Kidney capillary endothelial cell (primary cell): Measurements from ENCODE around the gene PRKCB.
"Not testable (repeated sequence)": the region's sequence is repeated elsewhere in the genome, so short reads cannot be mapped to it uniquely, and the experiment has no call there.

Experiments used
- DNase-seq: peaks from one replicate; pipeline ENCODE4 v3.0.0-alpha.2; 2018; ENCODE audit warnings: low spot score

The PRKCB gene

DNA sequence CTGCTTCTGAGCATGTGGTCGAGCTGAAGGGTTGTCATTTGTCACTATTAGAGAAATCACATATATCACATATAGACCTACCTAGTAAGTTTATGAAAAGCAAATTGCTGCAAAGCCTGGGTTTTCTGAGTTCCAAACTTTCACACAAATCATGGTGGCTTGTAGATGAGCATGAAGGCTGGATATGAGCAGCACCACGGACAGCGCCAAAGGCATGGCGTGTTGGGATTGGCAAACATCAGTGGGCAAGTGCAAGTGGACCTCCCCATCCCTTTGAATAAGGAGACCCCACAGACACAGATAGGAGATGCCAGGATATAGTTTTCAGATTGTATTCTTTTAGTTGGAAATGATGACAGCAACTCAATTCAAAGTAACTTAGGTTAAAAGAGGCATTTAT lies 342.7 kb downstream of the PRKCB start:
- peak; percentile 0 for DNase-seq

DNA sequence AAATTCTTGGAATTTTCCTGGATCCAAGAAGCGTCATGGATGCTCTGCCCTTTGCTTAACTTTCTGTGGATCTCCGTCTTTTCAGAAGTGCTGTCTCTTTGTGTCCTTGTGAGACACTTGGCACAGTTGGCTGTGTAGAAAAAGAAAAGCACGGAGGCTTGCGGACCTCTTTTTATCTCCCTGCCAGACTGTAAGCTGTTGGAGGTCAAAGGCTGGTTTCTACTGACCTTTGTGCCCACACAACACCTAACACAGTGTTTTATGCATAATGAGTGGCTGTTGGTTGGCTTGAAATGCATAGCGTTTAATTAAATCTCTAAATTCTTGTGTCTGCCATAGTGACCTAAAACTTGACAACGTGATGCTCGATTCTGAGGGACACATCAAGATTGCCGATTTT lies 344.7 kb downstream of the PRKCB start:
- no peak for DNase-seq

DNA sequence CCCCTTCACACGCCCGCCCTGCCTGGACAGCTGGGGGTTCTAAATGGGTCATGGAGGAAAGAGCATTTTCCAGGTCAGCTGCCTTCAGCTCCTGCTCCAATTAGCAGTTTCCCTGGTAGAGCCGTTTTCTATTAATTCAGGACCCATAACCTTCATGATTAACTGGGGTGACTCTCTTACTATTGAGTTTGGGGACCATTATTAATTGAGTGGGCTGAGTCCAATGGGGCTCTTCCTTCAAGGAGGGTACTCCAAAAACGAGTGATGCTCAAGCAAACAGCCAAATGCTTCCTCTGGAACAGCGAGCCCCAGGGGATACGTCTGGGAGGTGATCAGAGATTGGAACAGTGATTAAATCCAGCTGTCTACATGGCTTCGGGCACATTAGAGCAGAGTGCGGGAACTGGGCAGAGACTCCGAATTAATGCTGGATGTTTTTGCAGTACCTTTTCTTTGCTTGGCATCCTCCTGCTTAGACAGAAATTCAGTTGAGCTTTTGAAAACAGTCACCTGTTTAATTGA lies 352.3 kb downstream of the PRKCB start:
- no peak for DNase-seq

DNA sequence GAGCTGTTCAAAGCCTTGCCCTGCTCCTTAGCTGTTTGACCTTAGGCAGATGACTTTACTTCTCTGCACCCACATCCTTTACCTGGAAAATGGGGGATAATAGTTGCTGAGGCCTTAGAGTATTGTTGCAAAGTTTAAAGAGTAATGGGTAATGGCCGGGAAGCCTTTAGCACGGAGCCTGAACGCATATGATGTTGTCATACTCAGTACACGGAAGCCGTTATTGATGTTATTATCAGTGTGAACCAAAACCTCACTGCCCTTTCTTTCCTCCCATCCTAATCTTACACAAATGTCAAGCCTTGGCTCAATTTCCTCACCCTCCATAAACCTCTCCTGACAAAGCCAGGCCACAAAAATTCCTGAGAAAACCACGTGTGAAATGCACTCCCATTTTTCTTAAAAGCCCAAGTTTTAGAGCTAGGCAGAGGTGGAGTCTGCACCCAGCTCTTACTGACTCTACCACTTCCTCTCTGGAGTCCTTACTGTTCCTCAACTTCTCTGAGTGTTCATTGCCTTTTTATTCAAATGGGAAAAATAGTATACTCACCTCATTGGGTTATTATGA lies 353.1 kb downstream of the PRKCB start:
- no peak for DNase-seq

DNA sequence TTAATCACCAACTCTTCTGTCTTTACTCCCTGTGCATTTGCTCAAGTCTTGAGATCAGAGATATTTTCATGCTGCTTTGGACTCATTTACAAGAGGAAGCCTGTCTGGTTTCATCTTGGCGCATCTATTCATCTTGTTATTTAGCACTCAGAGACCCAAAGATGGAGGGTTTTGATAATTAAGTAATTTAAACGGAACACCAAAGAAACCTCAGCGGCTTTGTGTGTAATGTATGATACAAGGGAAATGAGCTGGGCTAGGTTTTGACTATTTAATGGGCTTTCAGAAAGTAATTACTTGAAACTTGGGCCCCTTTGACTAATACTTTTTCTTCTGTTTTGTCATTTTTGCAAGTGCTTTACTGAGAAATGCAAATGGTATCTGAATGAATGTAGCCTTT lies 354.2 kb downstream of the PRKCB start:
- DNase-seq, result no peak

DNA sequence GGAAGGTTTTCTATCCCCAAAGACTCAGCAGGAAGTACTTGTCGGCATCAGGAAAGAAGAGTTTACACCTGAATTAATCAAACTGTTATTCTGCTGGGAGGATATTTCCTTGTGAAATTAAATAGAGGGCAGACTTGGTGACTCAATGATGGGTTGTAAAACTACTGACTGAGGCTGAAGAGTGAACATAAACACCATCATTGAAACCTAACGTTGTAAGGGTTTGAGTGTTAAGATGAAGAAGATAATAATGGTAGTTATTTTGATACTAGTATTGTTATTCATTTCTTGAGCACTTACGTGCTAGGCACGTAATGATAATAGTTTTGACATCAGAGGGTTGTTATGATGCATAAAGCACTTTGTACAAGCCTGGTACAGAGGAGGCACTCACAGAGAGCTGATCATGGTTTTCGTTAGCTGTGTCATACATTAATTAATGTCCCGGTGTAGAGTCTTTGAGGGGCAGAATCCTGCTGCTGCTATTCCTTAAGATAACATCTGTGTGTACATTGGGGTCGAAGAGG lies 356.2 kb downstream of the PRKCB start:
- DNase-seq, result no peak

DNA sequence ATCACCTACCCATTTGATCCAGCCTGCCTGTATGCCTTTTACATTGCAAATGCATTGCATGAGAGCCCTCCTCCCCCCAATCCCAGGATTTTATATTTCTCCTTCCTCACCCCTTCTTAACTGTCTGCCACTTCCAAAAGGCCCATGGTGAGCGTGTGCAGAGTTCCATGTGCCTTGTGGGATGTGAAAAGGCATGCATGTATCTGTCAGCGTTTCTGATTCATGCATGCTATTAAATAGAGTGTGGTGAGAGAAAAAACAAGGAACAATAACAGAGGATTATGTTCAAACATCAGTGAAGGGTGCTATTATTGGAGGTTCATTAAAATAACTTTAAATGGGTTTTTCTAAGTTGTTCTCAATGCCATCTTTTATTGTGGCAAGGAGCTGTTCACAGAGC lies 359.4 kb downstream of the PRKCB start:
- DNase-seq, result no peak

DNA sequence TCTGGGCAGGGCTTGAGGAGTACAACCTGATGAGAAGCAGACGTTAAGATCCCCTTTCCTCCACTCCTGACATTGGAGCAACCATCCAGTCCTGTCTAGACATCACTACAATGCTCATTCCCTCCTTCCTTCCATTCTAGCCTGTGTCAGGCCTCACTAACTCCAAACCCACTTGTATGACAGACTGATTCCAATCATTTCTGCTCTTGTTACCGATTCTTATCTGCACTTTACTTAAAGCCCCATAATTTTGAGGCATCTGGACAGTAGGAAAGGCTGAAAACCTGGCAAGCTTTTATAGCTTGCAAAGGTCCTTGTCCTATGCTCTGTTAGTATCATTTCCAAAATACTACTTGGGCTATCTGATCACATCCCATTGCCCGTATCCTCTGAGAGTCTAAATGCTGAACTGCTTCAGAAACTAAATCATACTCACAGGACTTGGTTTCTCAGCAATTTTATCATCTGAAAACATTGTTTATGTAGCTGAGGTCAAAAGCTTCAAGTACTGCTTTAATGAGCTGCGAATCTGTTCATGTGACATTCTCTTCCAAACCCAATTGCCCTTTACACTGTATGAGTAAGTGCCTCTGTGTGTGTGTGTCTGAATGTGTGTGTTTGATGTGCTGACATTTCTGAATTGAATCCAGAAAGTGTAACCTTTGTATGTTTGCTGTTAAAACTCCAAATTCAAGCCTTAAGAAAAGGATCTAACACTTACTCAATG lies 363.2 kb downstream of the PRKCB start:
- DNase-seq, result no peak

DNA sequence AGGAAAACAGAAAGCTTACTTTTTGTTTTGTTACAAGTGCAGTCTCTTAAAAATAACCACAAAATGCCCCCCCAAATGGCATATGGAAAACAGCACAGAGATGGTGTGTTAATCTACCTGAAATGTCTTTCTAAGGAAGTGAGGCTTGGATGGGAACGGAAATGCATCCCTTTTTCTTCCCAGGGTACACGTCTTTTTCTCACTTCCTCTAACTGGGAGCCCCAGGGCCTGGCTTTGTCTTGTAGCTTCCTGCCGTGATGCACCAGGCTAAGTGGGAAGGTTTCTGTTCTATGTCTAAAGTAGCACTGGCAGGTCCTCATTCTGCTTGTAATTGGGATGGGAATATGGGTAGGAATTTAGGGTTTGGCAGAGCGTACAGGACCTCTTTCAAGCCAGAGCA lies 367.9 kb downstream of the PRKCB start:
- DNase-seq, result no peak

DNA sequence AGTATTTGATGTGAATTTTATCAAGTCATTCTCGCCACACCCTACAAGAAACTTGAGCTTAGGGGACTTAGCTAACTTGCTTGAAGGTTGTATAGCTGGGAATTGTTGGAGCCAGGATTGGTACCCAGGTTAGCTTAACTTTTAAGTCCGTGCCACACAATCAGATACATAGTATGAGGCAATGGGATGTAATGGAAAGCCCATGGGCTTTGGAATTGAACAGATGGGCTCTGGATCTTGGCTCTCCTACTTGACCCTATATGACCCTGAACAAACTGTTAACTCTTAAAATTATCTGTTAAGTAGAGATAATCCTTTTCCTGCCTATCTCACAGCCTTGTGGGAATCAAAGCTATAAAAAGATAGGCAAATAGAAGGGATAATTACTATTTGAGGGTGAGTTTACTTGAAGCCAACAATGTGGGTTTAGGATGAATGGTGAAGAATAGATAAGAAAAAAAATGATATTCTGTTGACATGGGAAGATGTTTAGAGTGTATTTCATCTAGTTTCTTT lies 368.4 kb downstream of the PRKCB start:
- DNase-seq, result no peak

DNA sequence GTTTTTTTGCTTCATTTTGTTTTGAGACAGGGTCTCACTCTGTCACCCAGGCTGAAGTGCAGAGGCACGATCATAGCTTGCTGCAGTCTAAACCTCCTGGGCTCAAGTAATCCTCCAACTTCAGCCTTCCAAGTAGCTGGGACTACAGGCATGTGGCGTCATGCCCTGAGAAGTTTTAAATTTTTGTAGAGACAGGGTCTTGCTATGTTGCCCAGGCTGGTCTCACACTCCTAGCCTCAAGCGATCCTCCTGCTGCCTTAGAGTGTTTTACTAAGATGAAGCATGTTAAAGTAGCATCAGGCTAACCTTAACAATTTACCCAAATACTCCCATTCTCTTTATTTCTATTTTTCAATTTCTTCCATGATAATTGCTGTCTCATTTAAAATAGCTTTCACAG lies 371.1 kb downstream of the PRKCB start:
- no peak for DNase-seq

DNA sequence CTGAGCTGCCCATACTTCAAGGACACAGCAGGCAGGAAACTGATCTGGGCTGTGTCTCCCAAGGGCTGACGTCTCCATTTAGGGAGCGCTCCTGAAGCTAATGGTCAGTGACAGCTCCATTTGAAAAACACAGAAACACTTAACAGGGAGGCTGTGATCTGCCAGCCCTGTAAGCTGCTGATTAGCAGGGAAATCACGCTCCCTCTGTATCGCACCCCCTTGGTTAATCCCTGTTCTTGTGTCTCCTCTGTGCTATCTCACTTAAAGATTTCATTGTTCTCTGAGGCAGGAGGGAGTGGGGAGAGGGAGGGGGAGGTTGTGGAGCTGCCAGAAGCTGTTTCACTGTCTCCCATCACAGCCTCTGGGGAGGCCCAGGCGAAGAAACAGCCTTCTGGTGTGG lies 372.9 kb downstream of the PRKCB start:
- no peak for DNase-seq

DNA sequence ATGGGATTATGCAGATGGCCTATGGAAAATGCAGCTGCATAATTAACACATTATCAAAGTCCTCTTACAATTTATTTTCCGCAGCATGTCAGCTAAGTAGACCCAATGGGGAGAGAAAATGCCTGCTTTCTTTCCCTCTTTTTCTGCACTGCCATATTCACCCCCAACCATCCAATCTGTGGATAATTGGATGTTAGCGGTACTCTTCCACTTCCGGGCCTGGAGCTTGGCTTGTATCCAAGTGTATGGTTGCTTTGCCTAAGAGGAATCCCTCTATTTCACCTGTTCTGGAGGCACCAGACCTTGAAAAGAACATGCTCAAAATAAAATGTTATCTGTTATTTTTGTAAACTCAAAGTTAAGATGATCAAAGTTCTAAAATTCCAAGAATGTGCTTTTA lies 379.2 kb downstream of the PRKCB start:
- DNase-seq, result no peak

DNA sequence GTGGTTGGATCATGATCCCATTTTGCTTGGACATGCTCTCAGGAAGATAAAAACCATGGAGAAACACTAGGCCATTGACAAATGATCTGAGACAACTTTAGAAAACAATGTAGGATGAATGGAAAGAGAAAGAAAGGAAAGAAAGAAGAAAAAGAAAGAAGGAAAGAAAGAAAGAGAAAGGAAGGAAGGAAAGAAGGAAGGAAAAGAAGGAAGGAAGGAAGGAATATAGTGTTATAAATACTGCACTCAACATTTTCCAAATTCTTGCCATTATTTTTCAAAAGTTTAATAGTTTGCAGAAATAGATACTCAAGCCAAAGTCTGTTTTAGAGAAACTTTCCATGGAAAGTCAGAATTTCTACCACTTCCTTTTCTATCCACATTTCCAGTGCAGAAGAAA lies 381.2 kb downstream of the PRKCB start:
- DNase-seq, result no peak

DNA sequence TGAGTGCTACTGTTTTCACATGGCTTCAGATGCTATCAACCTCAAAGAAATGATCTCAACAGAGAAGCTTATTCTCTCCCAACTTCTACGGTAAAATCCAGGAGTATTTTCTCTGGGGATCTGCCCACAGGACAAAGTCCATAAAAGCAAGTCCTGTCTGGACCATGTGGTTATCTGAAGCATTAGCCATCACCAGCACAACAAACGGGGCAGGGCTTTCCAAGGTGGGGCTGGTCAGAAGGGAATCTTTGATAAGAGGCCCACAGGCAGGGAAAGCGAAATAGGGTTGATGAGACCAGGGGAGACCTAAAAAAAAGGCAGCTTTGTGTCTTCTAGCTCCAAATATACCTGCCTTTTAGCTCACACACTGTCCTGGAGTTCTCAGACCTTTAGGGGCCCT lies 381.7 kb downstream of the PRKCB start:
- DNase-seq, result no peak

DNA sequence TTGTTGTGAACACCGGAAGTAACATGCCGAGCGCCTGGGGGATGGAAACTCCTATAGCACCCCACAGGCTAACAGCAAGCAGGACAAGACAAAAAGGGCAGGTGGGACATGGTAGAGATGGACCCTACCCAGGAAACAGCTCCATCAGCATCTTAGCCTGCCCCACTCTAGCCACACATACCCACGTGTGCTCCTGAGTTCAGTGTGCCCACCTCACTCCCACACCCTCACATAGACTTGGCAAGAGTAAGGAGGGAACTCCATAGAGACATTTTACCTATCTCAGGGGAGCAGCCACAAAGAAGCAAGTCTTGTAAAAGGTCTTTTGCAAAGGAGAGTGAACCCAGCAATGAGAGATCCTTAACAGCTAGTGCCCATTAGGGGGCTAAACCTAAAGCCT lies 382.5 kb downstream of the PRKCB start:
- no peak for DNase-seq

DNA sequence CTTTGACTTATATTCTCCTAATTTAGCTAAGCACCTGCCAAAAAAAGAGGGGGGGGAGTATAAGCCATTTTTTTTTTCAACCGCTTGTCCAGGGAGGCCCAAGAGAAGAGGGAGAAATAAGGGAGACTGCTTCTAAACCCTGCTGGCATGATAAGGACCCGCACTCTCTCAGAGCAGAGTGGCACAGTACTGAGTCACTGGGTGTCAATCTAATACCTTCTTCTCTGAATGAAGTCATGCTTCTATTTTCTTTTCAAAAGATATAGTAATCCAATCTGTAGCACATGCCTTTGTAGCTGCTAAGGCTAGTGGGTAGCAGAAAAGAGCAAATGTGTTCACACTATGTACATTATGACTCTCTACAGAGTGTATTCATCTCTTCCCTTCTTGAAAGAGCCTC lies 385.4 kb downstream of the PRKCB start:
- DNase-seq, result no peak

DNA sequence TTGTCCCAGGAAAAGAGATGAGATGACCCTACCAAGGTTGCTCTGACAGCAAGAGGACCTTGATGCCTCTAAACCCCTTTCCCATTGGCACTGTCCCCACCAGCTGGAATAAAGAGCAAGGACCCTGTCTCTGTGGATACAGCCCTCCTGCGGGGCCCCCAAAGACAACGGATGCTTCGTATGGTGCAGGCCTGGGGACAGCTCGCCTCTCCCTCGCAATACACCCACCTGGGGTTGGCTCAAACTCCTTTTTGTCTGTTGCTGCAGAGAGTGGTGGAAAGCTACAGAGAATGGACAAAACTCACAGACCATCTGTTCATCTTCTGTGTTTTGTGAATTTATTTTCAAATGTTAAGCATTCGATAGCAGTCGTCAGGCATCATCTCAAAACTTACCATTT lies 392.7 kb downstream of the PRKCB start:
- no peak for DNase-seq

DNA sequence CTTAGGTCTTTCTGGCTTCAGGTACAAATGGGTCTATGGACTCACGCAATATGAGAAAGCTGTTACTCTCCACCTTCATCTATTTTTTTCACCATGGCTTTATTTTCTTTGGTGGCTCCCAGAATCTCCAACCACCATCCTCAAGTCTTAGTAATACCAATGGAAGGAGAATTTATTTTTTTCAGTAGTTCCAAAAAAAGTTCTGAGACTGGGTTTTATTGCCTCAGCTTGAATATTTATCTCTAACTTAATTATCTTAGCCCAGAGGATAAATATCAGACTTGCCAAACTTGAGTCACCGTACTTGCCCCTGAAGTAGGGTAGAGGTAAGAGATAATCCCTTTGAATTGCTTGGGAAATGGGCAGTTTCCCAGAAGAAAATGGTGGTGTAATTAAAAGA lies 397.2 kb downstream of the PRKCB start:
- DNase-seq, result no peak

DNA sequence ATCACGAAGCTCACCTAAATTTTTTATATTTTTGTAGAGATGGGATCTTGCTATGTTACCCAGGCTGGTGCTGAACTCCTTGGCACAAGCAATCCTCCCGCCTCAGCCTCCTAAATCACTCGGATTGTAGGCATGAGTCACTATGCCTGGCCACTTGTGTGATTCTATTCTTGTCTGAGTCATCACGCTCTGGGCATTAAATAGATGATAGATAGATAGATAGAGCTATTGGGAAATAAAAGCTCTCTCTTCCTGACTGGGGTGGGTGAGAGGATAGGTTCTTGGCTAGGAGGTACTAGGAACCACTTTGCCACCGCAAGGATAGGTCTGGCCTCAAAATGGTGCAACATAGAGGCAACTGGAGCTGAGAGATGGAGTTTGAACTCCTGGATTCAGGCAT lies 399.0 kb downstream of the PRKCB start:
- DNase-seq, result no peak

DNA sequence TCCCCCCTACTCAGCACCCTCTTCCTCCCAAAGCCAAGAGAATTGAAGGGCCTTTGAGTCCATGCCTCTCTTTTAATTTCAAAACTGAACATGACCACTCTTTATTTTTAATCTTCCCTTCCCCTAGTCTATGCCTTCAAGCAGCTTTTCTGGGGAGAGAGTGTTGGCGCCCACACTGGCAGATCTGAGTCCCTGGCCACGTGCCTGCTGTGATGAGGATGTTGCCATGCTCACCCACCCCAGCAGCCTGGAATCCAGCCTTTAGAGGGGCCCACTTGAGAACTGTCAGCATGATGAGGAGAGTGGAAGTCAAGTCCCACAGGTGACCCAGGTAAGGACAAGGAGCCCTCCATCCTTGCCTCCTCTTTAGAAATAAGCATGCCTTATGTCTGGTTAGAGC lies 400.0 kb downstream of the PRKCB start:
- DNase-seq, result no peak

DNA sequence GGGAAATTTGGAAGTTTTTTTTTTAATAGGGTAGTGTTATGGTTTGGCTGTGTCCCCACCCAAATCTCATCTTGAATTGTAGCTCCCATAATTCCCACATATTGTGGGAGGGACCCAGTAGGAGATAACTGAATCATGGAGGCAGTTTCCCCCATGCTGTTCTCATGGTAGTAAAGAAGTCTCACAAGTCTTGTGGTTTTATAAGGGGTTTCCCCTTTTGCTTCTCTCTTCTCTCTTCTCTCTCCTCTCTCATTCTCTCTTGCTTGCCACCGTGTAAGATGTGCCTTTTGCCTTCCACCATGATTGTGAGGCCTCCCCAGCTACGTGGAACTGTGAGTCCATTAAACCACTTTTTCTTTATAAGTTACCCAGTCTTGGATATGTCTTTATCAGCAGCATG lies 403.1 kb downstream of the PRKCB start:
- not testable (repeated sequence) for DNase-seq

DNA sequence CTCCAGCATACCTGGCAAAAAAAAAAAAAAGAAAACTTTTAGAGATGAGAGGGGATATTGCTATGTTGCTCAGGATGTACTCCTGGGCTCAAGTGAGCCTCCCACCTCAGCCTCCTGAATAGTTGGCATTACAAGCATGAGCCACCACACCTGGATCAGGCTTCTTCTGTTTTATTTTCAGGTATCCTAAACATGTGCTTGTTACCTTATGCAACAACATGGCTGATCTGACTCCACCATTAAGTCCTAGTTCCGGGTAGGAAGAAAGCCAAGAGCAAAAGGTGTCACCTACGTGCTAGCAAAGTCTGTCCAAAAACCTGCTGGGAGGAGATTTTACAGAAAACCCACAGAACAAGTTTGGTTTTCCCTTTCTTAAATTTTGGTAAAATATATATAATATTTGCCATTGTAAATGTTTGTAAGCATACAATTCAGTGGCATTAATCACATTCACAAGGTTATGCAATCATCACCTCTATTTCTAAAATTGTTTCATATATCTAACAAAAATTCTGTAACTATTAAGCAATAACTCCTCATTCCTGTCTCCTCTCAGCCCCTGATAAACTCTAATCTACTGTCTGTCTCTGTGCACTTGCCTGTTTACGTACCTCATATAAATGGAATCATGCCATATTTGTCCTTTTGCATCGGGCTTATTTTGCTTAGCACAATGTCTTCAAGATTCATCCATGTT lies 411.3 kb downstream of the PRKCB start:
- no peak for DNase-seq
